ENCODE data around the gene UGDH.

DNA sequence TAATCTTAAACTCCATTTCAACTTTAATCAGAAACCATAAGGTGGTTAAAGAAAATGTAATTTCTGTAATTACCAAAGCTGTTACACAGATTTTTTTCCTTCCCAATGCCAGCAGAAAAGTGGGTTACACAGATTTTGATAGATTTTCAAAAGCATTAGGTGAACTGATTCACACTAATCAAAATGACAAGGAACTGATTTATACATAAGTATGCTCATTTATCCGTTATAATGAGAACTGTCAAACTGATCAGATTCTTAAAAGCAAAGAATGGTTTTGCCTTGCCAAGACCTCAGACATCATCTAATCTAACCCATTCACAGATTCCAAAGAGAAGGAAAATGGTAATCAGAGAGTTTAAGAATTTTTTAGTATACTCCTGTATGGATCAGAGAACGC lies 5.2 kb downstream of the UGDH start:
- TF ChIP-seq, protein P1, sequence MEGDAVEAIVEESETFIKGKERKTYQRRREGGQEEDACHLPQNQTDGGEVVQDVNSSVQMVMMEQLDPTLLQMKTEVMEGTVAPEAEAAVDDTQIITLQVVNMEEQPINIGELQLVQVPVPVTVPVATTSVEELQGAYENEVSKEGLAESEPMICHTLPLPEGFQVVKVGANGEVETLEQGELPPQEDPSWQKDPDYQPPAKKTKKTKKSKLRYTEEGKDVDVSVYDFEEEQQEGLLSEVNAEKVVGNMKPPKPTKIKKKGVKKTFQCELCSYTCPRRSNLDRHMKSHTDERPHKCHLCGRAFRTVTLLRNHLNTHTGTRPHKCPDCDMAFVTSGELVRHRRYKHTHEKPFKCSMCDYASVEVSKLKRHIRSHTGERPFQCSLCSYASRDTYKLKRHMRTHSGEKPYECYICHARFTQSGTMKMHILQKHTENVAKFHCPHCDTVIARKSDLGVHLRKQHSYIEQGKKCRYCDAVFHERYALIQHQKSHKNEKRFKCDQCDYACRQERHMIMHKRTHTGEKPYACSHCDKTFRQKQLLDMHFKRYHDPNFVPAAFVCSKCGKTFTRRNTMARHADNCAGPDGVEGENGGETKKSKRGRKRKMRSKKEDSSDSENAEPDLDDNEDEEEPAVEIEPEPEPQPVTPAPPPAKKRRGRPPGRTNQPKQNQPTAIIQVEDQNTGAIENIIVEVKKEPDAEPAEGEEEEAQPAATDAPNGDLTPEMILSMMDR (IDR thresholded peaks at IDR 0.05; ENCODE audit: extremely low read depth in 1 of 2, insufficient read depth in 1 of 2, low read depth in 1 of 2, low read length in 2 of 2) = no peak
- TF ChIP-seq POLR2A (IDR thresholded peaks at IDR 0.05; ENCODE audit: low read depth, low read length) (no peak), EZH2 (IDR thresholded peaks at IDR 0.05; ENCODE audit: borderline replicate concordance, low read depth, low read length, severe bottlenecking) (no peak), POLR2AphosphoS5 (IDR thresholded peaks at IDR 0.05; ENCODE audit: insufficient read depth, low read depth, low read length) (no peak)
